ENCODE measurements around the gene CADM2. TPM values are rescaled to one million over a fixed set of nuclear protein-coding genes. Genes with fewer than 3 reads are reported as not detected.

The CADM2 gene
- total and polyA plus RNA-seq, 12 donors: 0.12 to 3.0 (median 0.62) TPM

DNA sequence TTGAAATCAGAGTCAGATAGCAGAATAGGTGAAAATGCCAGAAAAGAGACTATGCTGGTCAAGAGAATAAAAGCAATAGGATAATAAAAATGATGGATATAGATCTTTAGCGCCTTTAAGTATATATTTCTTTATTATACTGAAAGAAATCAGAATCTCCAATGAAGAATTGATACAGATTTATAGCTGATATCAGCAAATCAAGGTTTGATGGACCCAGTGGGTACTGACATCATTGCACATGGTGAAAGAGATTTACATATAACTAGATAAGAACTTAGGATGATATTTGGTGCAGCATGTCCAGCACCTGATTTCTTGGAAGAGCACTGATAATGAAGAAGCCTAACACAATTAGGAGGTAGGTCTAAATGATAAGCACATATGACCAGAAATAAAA, 18.2 kb downstream of the CADM2 start:
- H3K36me3 ChIP-seq: no peaks in the 10 kb centered on the region
- TF ChIP-seq, protein P1, sequence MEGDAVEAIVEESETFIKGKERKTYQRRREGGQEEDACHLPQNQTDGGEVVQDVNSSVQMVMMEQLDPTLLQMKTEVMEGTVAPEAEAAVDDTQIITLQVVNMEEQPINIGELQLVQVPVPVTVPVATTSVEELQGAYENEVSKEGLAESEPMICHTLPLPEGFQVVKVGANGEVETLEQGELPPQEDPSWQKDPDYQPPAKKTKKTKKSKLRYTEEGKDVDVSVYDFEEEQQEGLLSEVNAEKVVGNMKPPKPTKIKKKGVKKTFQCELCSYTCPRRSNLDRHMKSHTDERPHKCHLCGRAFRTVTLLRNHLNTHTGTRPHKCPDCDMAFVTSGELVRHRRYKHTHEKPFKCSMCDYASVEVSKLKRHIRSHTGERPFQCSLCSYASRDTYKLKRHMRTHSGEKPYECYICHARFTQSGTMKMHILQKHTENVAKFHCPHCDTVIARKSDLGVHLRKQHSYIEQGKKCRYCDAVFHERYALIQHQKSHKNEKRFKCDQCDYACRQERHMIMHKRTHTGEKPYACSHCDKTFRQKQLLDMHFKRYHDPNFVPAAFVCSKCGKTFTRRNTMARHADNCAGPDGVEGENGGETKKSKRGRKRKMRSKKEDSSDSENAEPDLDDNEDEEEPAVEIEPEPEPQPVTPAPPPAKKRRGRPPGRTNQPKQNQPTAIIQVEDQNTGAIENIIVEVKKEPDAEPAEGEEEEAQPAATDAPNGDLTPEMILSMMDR (IDR thresholded peaks at IDR 0.05): no peak
- no peak for DNase-seq
- intact Hi-C loops (cut with DNase I): no loop called here
- no peak overlapping the region for H3K4me3 ChIP-seq
- H3K9me3 ChIP-seq: no peaks in the 10 kb centered on the region
- ATAC-seq: no peak
- no peak overlapping the region for H3K27ac ChIP-seq
- WGBS, 2 donors: 53 to 54% methylated on average over 1 of the region's 1 CpG
- H3K4me1 ChIP-seq: no peaks in the 10 kb centered on the region
- peaks cover 0 to 7% (median 0%) of the 10 kb centered on the region in 7 donors for H3K27me3 ChIP-seq

DNA sequence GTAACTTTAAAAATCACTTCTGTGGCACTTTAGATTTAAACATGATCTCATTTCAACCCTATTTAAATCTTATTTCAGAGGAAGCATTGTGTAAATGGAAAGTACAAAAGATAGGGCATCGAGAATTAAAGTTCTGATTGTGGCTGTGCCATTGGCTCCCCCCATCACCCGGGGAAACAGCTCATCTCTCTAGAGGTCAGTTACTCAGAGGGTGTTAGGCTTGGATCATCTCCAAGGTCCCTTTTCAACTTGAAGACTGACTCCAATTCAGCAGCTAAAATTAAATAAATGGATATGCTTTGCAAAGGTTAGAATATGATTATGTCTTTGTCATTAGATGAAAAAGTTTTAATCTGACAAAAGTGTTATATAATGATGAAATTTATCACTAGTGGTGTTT, 20.1 kb downstream of the CADM2 start:
- intact Hi-C loops (cut with DNase I): no loop called here
- Histone ChIP-seq H3K27me3 (peaks cover 0 to 6% (median 0%) of the 10 kb centered on the region in 7 donors), H3K27ac (no peak overlapping the region), H3K4me3 (no peak overlapping the region), H3K36me3 (no peaks in the 10 kb centered on the region), H3K9me3 (no peaks in the 10 kb centered on the region), H3K4me1 (no peaks in the 10 kb centered on the region)
- ATAC-seq (no peak), DNase-seq (no peak)
- TF ChIP-seq, protein P1 (IDR thresholded peaks at IDR 0.05): no peak
- 28 to 29% methylated on average over 2 of the region's 2 CpGs for WGBS, 2 donors

DNA sequence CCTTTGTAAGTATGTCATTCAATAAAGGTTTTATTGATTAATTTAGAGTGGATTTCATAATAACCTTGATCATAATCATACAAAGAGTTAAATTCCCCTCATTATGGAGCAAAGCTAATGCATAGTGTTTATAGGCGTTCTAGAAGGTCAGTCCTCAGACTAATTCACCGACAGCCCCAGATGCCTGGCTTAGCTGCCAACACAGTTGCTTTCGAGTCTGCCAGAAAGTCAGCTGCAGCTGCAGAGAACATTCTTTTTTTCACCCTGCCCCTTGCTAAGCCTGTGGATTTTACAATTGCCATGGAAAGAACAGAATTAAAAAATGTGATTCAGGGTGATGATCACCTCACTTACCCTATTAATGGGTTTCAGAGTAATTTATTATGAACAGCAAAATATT, 21.2 kb downstream of the CADM2 start:
- WGBS, 2 donors: 15 to 18% methylated on average over 3 of the region's 3 CpGs
- no peak overlapping the region for H3K27ac ChIP-seq
- no peak for DNase-seq

DNA sequence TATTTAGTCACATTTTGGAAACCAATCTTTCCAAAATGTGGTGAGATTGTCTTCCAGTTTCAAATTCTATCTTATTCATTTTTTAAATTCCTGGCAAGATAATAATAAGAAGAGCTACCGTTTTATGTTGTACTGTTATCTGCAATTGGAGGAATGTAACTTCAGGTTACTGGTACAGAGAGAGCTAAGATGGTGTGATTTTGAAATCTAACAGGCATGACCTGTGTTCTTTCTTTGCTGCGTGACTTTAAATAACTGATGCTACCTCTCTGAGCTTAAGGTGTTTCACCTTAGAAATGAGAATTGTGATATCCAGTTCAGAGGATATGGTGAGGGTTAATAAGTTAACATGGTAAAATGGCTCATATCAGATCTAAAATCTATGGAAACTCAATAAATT, 21.7 kb downstream of the CADM2 start:
- 51% methylated on average over 2 of the region's 2 CpGs for WGBS, 2 donors
- no peak for DNase-seq
- TF ChIP-seq, protein P1 (IDR thresholded peaks at IDR 0.05): no peak
- Histone ChIP-seq H3K27me3 (peaks cover 0 to 6% (median 0%) of the 10 kb centered on the region in 7 donors), H3K27ac (no peak overlapping the region), H3K4me3 (no peak overlapping the region), H3K9me3 (no peaks in the 10 kb centered on the region), H3K36me3 (no peaks in the 10 kb centered on the region), H3K4me1 (no peaks in the 10 kb centered on the region)
- intact Hi-C loops (cut with DNase I): no loop called here
- ATAC-seq: no peak

More for the DNA sequence above, 21.2 kb downstream of the CADM2 start:
- Histone ChIP-seq H3K4me1 (no peaks in the 10 kb centered on the region), H3K36me3 (no peaks in the 10 kb centered on the region), H3K27me3 (peaks cover 0 to 6% (median 0%) of the 10 kb centered on the region in 7 donors), H3K9me3 (no peaks in the 10 kb centered on the region), H3K4me3 (no peak overlapping the region)
- ATAC-seq: no peak
- TF ChIP-seq, protein P1 (IDR thresholded peaks at IDR 0.05): no peak
- intact Hi-C loops (cut with DNase I): no loop called here
